RWPE2 (cell line): Measurements from ENCODE around the gene SLMAP.

Source experiments
- ATAC-seq: fragments of 200-7000 bp; cut with Tn5 transposase; 3 replicates; pipeline ENCODE4 v1.9.1; 2021; ENCODE audit warnings: low read depth
- DNase-seq: peaks from one replicate; pipeline ENCODE4 v3.0.0-alpha.2; 2020; ENCODE audit warnings: low spot score
- H3K27ac ChIP-seq: fragments of 450-650 bp; 2 replicates; pipeline ENCODE4 v1.5.1; 2017; ENCODE audit warnings: mild to moderate bottlenecking; ENCODE audit not compliant: poor library complexity, severe bottlenecking
- H3K27me3 ChIP-seq: fragments of 250-450 bp; sonication (Bioruptor Pico); 2 replicates; pipeline ENCODE4 v1.5.1; 2021; ENCODE audit warnings: mild to moderate bottlenecking, moderate library complexity; ENCODE audit not compliant: insufficient read depth, poor library complexity, severe bottlenecking
- H3K36me3 ChIP-seq: fragments of 250-450 bp; sonication (Bioruptor Pico); 2 replicates; pipeline ENCODE4 v1.5.1; 2020; ENCODE audit warnings: low read depth, mild to moderate bottlenecking, moderate library complexity
- H3K4me1 ChIP-seq: fragments of 250-450 bp; sonication (Bioruptor Pico); 2 replicates; pipeline ENCODE4 v1.5.1; 2021; ENCODE audit warnings: mild to moderate bottlenecking, moderate library complexity; ENCODE audit not compliant: insufficient read depth, poor library complexity, severe bottlenecking
- H3K4me3 ChIP-seq: fragments of 250-450 bp; sonication (Bioruptor Pico); 2 replicates; pipeline ENCODE4 v1.5.1; 2021; ENCODE audit warnings: mild to moderate bottlenecking, moderate library complexity; ENCODE audit not compliant: severe bottlenecking
- H3K9me3 ChIP-seq: fragments of 250-450 bp; sonication (Bioruptor Pico); 2 replicates; pipeline ENCODE4 v1.5.1; 2021; ENCODE audit warnings: mild to moderate bottlenecking, moderate library complexity; ENCODE audit not compliant: severe bottlenecking
- CTCF ChIP-seq: fragments of 450-650 bp; IDR thresholded peaks from one replicate; pipeline ENCODE4 v1.5.1; 2017; ENCODE audit warnings: mild to moderate bottlenecking, moderate library complexity; ENCODE audit not compliant: poor library complexity, severe bottlenecking

The SLMAP gene

GRCh38 chr3:57717205-57717868 lies 38.8 kb upstream of the SLMAP start:
- Histone ChIP-seq H3K36me3 (no peaks in the 10 kb centered on the region), H3K4me1 (no peaks in the 10 kb centered on the region), H3K9me3 (no peaks in the 10 kb centered on the region), H3K27me3 (no peaks in the 10 kb centered on the region), H3K27ac (no peak overlapping the region), H3K4me3 (no peak overlapping the region)
- DNase-seq: no peak
- no peak for ATAC-seq
- no peak for TF ChIP-seq CTCF

- no peak for ATAC-seq
- no peak overlapping the region for H3K4me3 ChIP-seq
- H3K27ac ChIP-seq: no peak overlapping the region
- no peak for DNase-seq
- H3K9me3 ChIP-seq: no peaks in the 10 kb centered on the region
- no peaks in the 10 kb centered on the region for H3K36me3 ChIP-seq
- TF ChIP-seq CTCF: no peak
- no peaks in the 10 kb centered on the region for H3K4me1 ChIP-seq
- H3K27me3 ChIP-seq: no peaks in the 10 kb centered on the region
These were observed 38.0 kb upstream of the SLMAP start for GRCh38 chr3:57718118-57718517.

- Histone ChIP-seq H3K27me3 (no peaks in the 10 kb centered on the region), H3K27ac (no peak overlapping the region), H3K36me3 (no peaks in the 10 kb centered on the region), H3K9me3 (no peaks in the 10 kb centered on the region), H3K4me3 (no peak overlapping the region), H3K4me1 (no peaks in the 10 kb centered on the region)
- no peak for DNase-seq
- no peak for TF ChIP-seq CTCF
- no peak for ATAC-seq
These were observed 29.7 kb upstream of the SLMAP start for GRCh38 chr3:57726397-57726796.

- no peaks in the 10 kb centered on the region for H3K4me1 ChIP-seq
These were observed 29.0 kb upstream of the SLMAP start for GRCh38 chr3:57727106-57727505.

More at GRCh38 chr3:57727106-57727505, 29.0 kb upstream of the SLMAP start:
- no peak overlapping the region for H3K27ac ChIP-seq
- H3K4me3 ChIP-seq: no peak overlapping the region
- H3K9me3 ChIP-seq: no peaks in the 10 kb centered on the region
- TF ChIP-seq CTCF: no peak
- H3K27me3 ChIP-seq: no peaks in the 10 kb centered on the region
- H3K36me3 ChIP-seq: no peaks in the 10 kb centered on the region
- 0 out of 3 replicates have a peak, but pooled peaks have one; percentile 31 for ATAC-seq
- no peak for DNase-seq
